T follicular helper cell (primary cell): ENCODE measurements around the gene IFNGR1.

Experiments used
- DNase-seq: peaks from one replicate; pipeline ENCODE4 v3.0.0-alpha.2; 2020; ENCODE audit warnings: low read depth

IFNGR1 gene

GRCh38 chr6:137175868-137176245, 43.3 kb downstream of the IFNGR1 start:
- no peak for DNase-seq

GRCh38 chr6:137175157-137175867, 43.9 kb downstream of the IFNGR1 start:
- DNase-seq, result no peak

GRCh38 chr6:137173501-137173900, 45.7 kb downstream of the IFNGR1 start, which contains the start of gene IL22RA2:
TSS of gene IL22RA2 (minus strand) at chr6:137173644. CDS start at chr6:137161749, 11,895 bp downstream.
- DNase-seq, result no peak

- DNase-seq, result no peak
Observed at GRCh38 chr6:137172734-137173431, 46.3 kb downstream of the IFNGR1 start.

- no peak for DNase-seq
Observed at GRCh38 chr6:137171824-137172733, 47.1 kb downstream of the IFNGR1 start.

- no peak for DNase-seq
Observed at GRCh38 chr6:137171053-137171374, 48.2 kb downstream of the IFNGR1 start.

- no peak for DNase-seq
Observed at GRCh38 chr6:137170266-137171052, 48.7 kb downstream of the IFNGR1 start.

GRCh38 chr6:137167702-137168377, 51.3 kb downstream of the IFNGR1 start:
- no peak for DNase-seq

GRCh38 chr6:137166247-137167098, 52.7 kb downstream of the IFNGR1 start:
- DNase-seq, result no peak

GRCh38 chr6:137165375-137166246, 53.6 kb downstream of the IFNGR1 start:
- DNase-seq, result no peak

- no peak for DNase-seq
Observed at GRCh38 chr6:137163732-137164318, 55.4 kb downstream of the IFNGR1 start.

- no peak for DNase-seq
Observed at GRCh38 chr6:137162692-137163306, 56.4 kb downstream of the IFNGR1 start.

- no peak for DNase-seq
Observed at GRCh38 chr6:137161949-137162348, 57.2 kb downstream of the IFNGR1 start.

GRCh38 chr6:137160763-137161162, 58.4 kb downstream of the IFNGR1 start:
- no peak for DNase-seq

- no peak for DNase-seq
Observed at GRCh38 chr6:137159912-137160311, 59.3 kb downstream of the IFNGR1 start.

- no peak for DNase-seq
Observed at GRCh38 chr6:137157601-137158000, 61.6 kb downstream of the IFNGR1 start.

- DNase-seq, result no peak
Observed at GRCh38 chr6:137156650-137157049, 62.5 kb downstream of the IFNGR1 start.

- no peak for DNase-seq
Observed at GRCh38 chr6:137155830-137156229, 63.4 kb downstream of the IFNGR1 start.
